Left ventricle myocardium inferior (tissue), 1 donor: Measurements from ENCODE around the gene OSBPL8. TPM values are rescaled to one million over a fixed set of nuclear protein-coding genes. Genes with fewer than 3 reads are reported as not detected.
"Not testable (repeated sequence)": the region's sequence is repeated elsewhere in the genome, so short reads cannot be mapped to it uniquely, and the experiment has no call there.

Experiments
- DNase-seq: peaks from one replicate; pipeline ENCODE4 v3.0.0-alpha.2; 2020
- H3K27ac ChIP-seq: fragments of 200-600 bp; replicated peaks from 2 replicates; pipeline ENCODE4 v1.8.0; 2021
- H3K27me3 ChIP-seq: fragments of 200-600 bp; 2 replicates; pipeline ENCODE4 v1.8.0; 2021; ENCODE audit warnings: low read depth
- H3K36me3 ChIP-seq: fragments of 200-600 bp; 2 replicates; pipeline ENCODE4 v1.8.0; 2021
- H3K4me1 ChIP-seq: fragments of 200-600 bp; 2 replicates; pipeline ENCODE4 v1.8.0; 2021
- H3K4me3 ChIP-seq: fragments of 200-600 bp; 2 replicates; pipeline ENCODE4 v1.8.0; 2021; ENCODE audit warnings: mild to moderate bottlenecking, moderate library complexity
- H3K9me3 ChIP-seq: fragments of 200-600 bp; replicated peaks from 2 replicates; pipeline ENCODE4 v1.8.0; 2021
- CTCF ChIP-seq: fragments of 200-600 bp; IDR thresholded peaks from 2 replicates; pipeline ENCODE4 v1.8.0; 2021; ENCODE audit warnings: antibody characterized with exemption, mild to moderate bottlenecking, borderline replicate concordance
- intact Hi-C: fragments of 100-400 bp; cut with micrococcal nuclease; formaldehyde crosslinking; loops from one replicate; pipeline ENCODE4 v1.11.0; 2022
- total RNA-seq: library from RNA; stranded (reverse); fragmentation: NEBNext Ultra II Directional; extraction: Animal tissue kit (Norgen Biotek cat#: 25700); gene quantifications from one replicate; pipeline ENCODE4 v1.2.1, GENCODE V29; 2021
- donor health status: DM: no; HTN: yes; CAD: no; lungs with severe emphysema.

Gene OSBPL8
- total RNA-seq, 1 donor from 2014 or later, result 28.9 TPM

DNA sequence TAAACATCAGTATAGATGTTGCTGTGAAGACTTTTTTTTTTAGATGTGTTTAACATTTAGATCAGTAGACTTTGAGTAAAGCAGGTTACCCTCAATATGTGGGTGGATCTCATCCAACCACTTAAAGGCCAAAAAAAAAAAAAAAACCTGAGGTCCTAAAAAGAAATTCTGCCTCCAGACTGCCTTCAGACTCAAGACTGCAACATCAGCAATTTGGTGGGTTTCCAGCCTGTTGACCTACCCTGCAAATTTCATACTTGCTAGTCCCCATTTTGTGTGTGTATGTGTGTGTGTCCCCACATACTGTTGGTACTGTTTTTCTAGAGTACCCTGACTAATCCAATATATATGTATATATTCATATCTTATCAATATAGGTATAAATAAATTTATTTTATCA, 55.6 kb downstream of the OSBPL8 start:
- peaks cover 3% of the 10 kb centered on the region for H3K36me3 ChIP-seq
- DNase-seq, result no peak
- H3K27me3 ChIP-seq, result no peaks in the 10 kb centered on the region
- no peak overlapping the region for H3K4me3 ChIP-seq
- H3K27ac ChIP-seq, result no peak overlapping the region
- H3K9me3 ChIP-seq, result peaks cover 11% of the 10 kb centered on the region
- H3K4me1 ChIP-seq, result peaks cover 14% of the 10 kb centered on the region
- intact Hi-C loops, result no loop called here
- no peak for TF ChIP-seq CTCF

GRCh38 chr12:76501390-76501789, 58.2 kb downstream of the OSBPL8 start:
- intact Hi-C loops, result no loop called here
- Histone ChIP-seq H3K36me3 (peaks cover 3% of the 10 kb centered on the region), H3K4me1 (peaks cover 8% of the 10 kb centered on the region), H3K27ac (no peak overlapping the region), H3K4me3 (no peak overlapping the region), H3K27me3 (no peaks in the 10 kb centered on the region), H3K9me3 (peaks cover 11% of the 10 kb centered on the region)
- DNase-seq, result no peak
- no peak for TF ChIP-seq CTCF

DNA sequence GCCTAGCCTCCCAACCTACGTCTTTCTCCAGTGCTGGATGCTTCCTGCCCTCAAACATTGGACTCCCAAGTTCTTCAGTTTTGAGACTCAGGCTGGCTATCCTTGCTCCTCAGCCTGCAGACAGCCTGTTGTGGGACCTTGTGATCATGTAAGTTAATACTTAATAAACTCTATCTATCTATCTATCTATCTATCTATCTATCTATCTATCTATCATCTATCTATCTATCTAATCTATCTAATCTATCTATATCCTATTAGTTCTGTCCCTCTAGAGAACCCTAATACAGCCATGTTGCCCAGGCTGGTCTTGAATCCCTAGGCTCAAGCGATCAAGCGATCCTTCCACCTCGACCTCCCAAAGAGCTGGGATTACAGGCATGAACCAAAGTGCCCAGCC, 60.4 kb downstream of the OSBPL8 start:
- intact Hi-C loops, H3K4me3 ChIP-seq, H3K4me1 ChIP-seq, DNase-seq, H3K27me3 ChIP-seq, H3K36me3 ChIP-seq, H3K27ac ChIP-seq: not testable (repeated sequence)
- peaks cover 23% of the 10 kb centered on the region for H3K9me3 ChIP-seq

- Histone ChIP-seq H3K9me3 (peaks cover 37% of the 10 kb centered on the region), H3K27me3 (no peaks in the 10 kb centered on the region), H3K4me3 (no peak overlapping the region), H3K4me1 (no peaks in the 10 kb centered on the region), H3K27ac (no peak overlapping the region), H3K36me3 (no peaks in the 10 kb centered on the region)
- no peak for TF ChIP-seq CTCF
- intact Hi-C loops, result no loop called here
- DNase-seq, result no peak
Measured at GRCh38 chr12:76495556-76495955, 64.0 kb downstream of the OSBPL8 start.

DNA sequence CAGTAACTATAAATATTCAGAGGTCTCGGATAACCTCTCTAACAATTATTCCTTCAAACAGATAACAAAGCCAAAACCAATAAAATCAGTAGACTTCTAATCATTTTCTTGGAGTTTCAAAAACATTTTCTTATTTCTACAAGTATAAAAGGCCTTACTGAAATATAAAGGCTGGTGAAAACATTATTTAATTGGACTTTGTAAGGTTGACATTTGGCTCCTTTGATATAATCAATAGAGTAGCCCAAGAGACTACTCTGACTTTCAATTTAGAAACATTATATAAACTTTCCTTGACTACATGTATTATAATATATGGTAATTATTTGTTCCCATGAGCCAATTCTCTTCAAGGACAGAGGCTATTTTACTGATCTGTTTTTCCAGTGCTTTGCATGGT, 68.3 kb downstream of the OSBPL8 start:
- Histone ChIP-seq H3K4me1 (peaks cover 3% of the 10 kb centered on the region), H3K27me3 (no peaks in the 10 kb centered on the region), H3K4me3 (no peak overlapping the region), H3K9me3 (peaks cover 41% of the 10 kb centered on the region), H3K36me3 (no peaks in the 10 kb centered on the region), H3K27ac (no peak overlapping the region)
- no peak for TF ChIP-seq CTCF
- DNase-seq, result no peak
- intact Hi-C loops, result no loop called here

- no peak overlapping the region for H3K4me3 ChIP-seq
- DNase-seq, result no peak
Measured at GRCh38 chr12:76490763-76491162, 68.8 kb downstream of the OSBPL8 start.

More at GRCh38 chr12:76490763-76491162, 68.8 kb downstream of the OSBPL8 start:
- Histone ChIP-seq H3K36me3 (no peaks in the 10 kb centered on the region), H3K4me1 (peaks cover 3% of the 10 kb centered on the region), H3K27ac (no peak overlapping the region), H3K9me3 (peaks cover 41% of the 10 kb centered on the region), H3K27me3 (no peaks in the 10 kb centered on the region)
- intact Hi-C loops, result no loop called here
- TF ChIP-seq CTCF, result no peak
